Activated CD4-positive, alpha-beta T cell treated with anti-CD3 and anti-CD28 coated beads, Interleukin-2, Interleukin-4, amounts not matched to agents 100 ng/mL and 50 ng/mL, durations not matched to agents 16 hours and 8 hours (primary cell): ENCODE data around the gene GPR78.
A peak's percentile ranks its signal among the peaks of the same experiment; 100 is the strongest.

Experiments used
- DNase-seq: peaks from one replicate; pipeline ENCODE4 v3.0.0-alpha.2; 2020; ENCODE audit warnings: low spot score

Gene GPR78

GRCh38 chr4:8580321-8581093 lies at the start of gene GPR78:
GPR78 (plus strand) TSS chr4:8580392; CDS start chr4:8580983, 591 bp downstream.
- DNase-seq = peak; percentile 22

- no peak for DNase-seq
Observed at GRCh38 chr4:8532245-8532781, 47.9 kb upstream of the GPR78 start.

GRCh38 chr4:8533274-8533865 lies 46.8 kb upstream of the GPR78 start:
- no peak for DNase-seq

GRCh38 chr4:8534129-8534528 lies 46.1 kb upstream of the GPR78 start:
- peak; percentile 11 for DNase-seq

GRCh38 chr4:8534611-8535010 lies 45.6 kb upstream of the GPR78 start:
- no peak for DNase-seq

- no peak for DNase-seq
Observed at GRCh38 chr4:8536467-8536866, 43.7 kb upstream of the GPR78 start.

GRCh38 chr4:8537041-8537461 lies 43.1 kb upstream of the GPR78 start:
- DNase-seq = peak; percentile 17

- DNase-seq = no peak
Observed at GRCh38 chr4:8538076-8538702, 42.0 kb upstream of the GPR78 start.

GRCh38 chr4:8538703-8539567 lies 41.3 kb upstream of the GPR78 start:
- no peak for DNase-seq

GRCh38 chr4:8539661-8540060 lies 40.5 kb upstream of the GPR78 start:
- peak; percentile 4 for DNase-seq

GRCh38 chr4:8540072-8540471 lies 40.1 kb upstream of the GPR78 start:
- peak; percentile 11 for DNase-seq

GRCh38 chr4:8540586-8540985 lies 39.6 kb upstream of the GPR78 start:
- no peak for DNase-seq

- no peak for DNase-seq
Observed at GRCh38 chr4:8540991-8541390, 39.2 kb upstream of the GPR78 start.

GRCh38 chr4:8541981-8542715 lies 38.0 kb upstream of the GPR78 start:
- DNase-seq = no peak

- DNase-seq = no peak
Observed at GRCh38 chr4:8542776-8543525, 37.2 kb upstream of the GPR78 start.

GRCh38 chr4:8543623-8544022 lies 36.6 kb upstream of the GPR78 start:
- no peak for DNase-seq

GRCh38 chr4:8544282-8544681 lies 35.9 kb upstream of the GPR78 start:
- no peak for DNase-seq

- no peak for DNase-seq
Observed at GRCh38 chr4:8544741-8545438, 35.3 kb upstream of the GPR78 start.

GRCh38 chr4:8545439-8545765 lies 34.8 kb upstream of the GPR78 start:
- no peak for DNase-seq

GRCh38 chr4:8546766-8547107 lies 33.5 kb upstream of the GPR78 start:
- DNase-seq = no peak
